ENCODE results near the gene KDM4D.
"Not testable (repeated sequence)": the region's sequence is repeated elsewhere in the genome, so short reads cannot be mapped to it uniquely, and the experiment has no call there.

The KDM4D gene

DNA sequence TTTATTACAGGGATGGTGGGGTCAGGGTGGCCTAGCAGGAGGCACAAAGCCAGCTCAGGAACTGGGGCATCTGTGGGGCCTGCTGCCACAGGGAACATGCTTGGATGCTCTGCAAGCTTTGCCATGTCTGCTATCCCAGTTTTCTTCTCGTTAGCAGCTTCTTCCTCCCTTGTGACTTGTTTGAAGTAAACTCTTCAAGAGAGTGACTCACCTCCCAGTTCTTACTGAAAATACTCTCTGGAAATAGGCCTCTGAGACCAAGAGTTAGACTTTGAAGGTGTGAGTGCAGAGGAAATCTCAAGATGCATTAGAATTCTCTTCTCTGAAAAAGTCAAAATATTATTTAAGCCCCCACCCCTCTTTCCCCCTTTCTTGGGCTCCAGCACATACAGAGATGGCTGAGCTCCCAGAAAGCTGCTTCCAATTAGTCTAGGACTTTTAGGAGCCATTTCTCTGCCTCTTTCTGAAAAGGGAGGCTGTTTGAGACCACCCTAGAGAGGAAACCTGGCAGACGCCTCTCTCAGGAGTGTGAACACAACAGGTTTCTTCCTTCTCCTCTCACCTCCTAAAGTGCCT is 15.3 kb upstream of the KDM4D start:
- DNase-seq (ENCODE audit: low spot score), result no peak

DNA sequence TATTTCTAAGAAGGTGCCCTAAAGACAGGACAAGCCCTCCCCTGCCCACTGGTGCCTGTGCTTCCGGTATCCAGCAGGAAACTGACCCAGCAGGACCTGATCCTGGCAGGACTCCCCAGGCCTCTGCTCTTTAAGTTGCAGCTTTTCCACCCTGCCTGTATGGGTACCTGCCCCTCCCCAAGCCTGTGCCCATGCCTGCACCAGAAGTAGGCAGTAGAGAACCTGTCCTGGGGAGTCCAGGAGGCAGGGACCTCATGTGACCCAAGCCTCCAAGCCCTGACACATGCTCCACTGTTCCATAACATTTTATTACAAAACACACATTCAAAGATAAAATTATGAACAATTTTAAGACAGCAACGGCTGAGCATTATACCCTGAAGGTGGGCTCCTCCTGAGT is 14.3 kb upstream of the KDM4D start:
- no peak for DNase-seq (ENCODE audit: low spot score)

DNA sequence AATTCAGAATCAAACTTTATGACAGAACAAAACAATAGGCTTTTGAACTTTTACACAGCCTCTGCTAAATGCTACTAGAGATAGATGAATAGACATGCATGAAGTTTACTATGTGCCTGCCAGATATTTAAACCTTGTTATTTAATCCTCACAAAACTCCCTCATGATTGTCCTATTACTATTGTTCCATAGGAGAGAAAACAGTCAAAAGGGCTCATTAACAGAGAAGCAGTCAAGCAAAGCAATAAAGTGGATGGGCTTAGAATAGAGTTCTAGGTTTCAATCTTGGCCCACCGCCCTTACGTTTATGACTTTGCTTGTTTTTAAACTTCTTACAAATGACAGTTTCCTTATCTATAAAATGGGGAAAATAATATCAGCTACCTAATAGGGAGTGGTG is 13.0 kb upstream of the KDM4D start:
- DNase-seq (ENCODE audit: low spot score), result no peak

DNA sequence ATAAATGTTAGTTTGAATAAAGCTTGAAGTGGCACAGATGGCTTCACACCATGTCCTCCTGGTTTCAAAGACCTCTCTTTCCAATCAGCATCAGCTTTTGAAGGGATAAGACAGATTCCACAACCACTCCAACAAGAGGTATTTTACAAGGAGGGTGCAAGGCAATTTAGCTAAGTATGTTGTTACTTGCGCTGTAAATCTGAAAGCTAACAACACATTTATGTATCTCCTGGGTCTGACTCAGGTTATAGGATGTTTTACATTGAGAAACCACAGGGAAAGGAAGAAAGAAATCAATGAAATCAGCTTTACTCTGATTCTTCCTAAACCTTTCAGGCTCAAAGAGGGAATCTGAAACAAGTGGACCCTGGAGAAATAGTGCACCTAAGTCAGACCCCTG is 12.3 kb upstream of the KDM4D start:
- DNase-seq (ENCODE audit: low spot score), result no peak

GRCh38 chr11:94964934-94965333 is 8.6 kb upstream of the KDM4D start:
- DNase-seq (ENCODE audit: low spot score), result no peak

DNA sequence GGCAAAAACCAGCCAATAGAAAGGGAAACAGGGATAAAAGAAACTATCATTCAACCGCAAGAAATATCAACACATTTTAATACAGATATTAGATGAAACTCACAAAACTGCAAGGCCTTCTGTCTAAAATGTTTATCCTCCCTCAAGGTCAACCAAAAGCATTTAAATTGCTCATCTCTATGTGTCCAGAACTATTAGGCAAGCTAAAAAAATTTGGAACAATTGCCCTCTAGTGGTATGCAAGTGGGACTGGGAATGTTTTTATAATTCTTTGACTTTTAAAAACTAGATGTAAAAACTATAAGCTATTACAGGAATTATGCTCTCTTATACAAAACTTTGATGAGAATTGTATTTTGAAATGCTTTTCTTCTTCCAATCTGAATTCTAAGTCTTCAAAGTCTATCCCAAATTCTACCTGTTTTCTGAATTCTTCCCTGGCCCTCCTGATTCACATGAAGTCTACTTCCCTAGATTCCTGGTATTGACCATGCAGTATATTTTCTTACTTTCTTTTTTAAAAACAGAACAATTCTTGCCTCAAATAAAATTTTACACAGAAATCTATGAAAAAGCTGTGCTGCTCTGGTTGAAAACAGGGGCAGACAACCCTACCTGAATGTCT is 5.1 kb upstream of the KDM4D start:
- DNase-seq (ENCODE audit: low spot score), result no peak

- no peak for DNase-seq (ENCODE audit: low spot score)
Observed at GRCh38 chr11:94972700-94973098, 810 bp upstream of the KDM4D start.

DNA sequence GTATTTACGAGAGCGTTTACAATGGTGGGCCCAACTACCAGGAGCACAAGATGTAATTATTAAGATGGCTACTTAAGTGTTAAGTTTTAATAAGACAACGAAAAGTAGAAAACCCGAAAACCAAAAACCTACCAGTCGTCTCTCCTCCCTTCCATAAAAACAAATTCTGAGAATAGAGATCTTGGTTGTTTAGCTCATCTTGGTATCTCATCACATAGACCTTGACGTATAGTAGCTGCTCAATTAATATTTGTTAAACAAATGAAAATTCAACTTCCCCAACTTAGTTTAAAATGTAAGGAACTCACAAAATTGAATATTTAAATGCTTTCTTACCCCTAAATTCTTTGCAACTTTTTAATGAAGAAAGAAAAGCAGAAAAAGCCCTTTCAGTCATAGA is 669 bp downstream of the KDM4D start:
- DNase-seq (ENCODE audit: low spot score), result no peak

- no peak for DNase-seq (ENCODE audit: low spot score)
Observed at GRCh38 chr11:94975599-94975998, 2.1 kb downstream of the KDM4D start.

- no peak for DNase-seq (ENCODE audit: low spot score)
Observed at GRCh38 chr11:94987378-94987777, 13.9 kb downstream of the KDM4D start.

- DNase-seq (ENCODE audit: low spot score), result peak; percentile 22
Observed at GRCh38 chr11:94988748-94989147, 15.2 kb downstream of the KDM4D start.

DNA sequence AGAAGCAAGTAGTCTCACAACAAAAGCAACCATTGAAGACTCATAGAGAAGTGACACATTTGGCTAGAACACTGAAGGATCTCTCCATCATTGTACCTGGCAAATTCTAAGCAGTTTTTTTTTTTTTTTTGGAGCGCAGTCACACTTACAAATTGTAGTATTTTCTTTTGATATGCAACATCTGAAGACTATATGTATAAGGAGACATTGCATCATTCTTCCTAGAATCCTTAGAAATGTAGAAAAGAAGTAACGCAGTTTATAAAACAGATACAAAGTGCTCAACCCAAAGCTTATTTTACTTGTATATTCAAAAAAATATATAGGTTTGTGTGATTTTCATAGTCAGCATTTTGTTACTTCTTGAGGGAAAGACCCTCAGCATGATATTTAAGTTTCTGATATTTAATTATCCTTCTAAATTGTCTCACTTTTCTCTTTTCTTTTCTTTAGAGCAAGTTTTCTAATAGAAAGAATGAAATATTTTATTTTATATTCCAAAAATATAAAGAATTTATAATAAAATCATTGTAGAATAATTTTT is 20.0 kb downstream of the KDM4D start:
- DNase-seq (ENCODE audit: low spot score), result no peak

- DNase-seq (ENCODE audit: low spot score), result no peak
Observed at GRCh38 chr11:94997437-94997836, 23.9 kb downstream of the KDM4D start.

- no peak for DNase-seq (ENCODE audit: low spot score)
Observed at GRCh38 chr11:94998285-94998684, 24.8 kb downstream of the KDM4D start.

GRCh38 chr11:95003716-95004115 is 30.2 kb downstream of the KDM4D start:
- DNase-seq (ENCODE audit: low spot score), result no peak

- no peak for DNase-seq (ENCODE audit: low spot score)
Observed at GRCh38 chr11:95005642-95006041, 32.1 kb downstream of the KDM4D start.

GRCh38 chr11:95011376-95011775 is 37.9 kb downstream of the KDM4D start:
- no peak for DNase-seq (ENCODE audit: low spot score)

GRCh38 chr11:95014184-95014821 is 40.8 kb downstream of the KDM4D start:
- no peak for DNase-seq (ENCODE audit: low spot score)

GRCh38 chr11:95016139-95016538 is 42.6 kb downstream of the KDM4D start:
- DNase-seq (ENCODE audit: low spot score), result no peak

DNA sequence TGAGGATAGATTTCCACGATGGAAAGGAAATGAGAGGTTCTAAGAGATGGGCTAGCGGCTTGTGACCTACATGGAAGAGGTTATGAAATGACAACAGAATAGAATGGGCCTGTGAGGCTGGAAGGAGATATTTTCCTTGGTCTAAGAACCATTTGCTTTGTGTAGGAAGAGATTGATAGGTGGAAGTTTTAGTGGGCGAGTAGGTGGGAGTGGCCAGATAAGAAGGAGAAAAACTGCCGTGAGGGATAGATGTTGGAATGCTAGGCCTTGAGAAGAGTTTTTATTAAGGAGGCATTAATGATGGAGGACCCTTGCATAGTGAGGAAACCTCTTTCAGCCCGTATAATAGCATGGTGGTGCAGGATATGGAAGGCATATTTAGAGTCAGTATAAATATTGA is 48.0 kb downstream of the KDM4D start:
- not testable (repeated sequence) for DNase-seq (ENCODE audit: low spot score)

DNA sequence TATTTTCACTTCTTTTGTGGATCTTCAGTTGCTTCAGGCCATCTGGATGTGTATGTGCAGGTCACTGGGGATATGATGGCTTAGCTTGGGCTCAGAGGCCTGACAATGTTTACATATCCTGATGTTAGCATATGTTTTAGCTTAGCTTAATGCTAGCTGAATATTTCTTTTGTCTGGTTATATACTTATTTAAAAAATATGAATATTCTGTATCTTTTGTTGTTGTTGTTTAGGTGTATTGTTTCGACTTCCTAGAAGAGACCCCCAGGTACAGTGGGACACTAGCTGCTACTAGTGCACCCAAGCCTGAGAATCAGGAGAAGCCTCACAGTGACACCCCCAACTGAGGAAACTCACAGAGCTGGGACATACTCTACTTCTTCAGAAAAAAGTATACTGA is 51.4 kb downstream of the KDM4D start, which contains the start of gene KDM4E:
Gene KDM4E (plus strand): TSS at position 301 of the 400 bp plus-strand sequence. CDS start 300 bp downstream, outside the sequence.
- DNase-seq (ENCODE audit: low spot score), result no peak

DNA sequence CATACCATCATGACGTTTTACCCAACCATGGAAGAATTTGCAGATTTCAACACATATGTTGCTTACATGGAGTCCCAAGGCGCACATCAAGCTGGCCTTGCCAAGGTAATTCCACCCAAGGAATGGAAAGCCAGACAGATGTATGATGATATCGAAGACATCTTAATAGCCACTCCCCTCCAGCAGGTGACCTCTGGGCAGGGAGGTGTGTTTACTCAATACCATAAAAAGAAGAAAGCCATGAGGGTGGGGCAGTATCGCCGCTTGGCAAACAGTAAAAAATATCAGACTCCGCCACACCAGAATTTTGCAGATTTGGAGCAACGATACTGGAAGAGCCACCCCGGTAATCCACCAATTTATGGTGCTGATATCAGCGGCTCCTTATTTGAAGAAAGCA is 52.1 kb downstream of the KDM4D start:
- DNase-seq (ENCODE audit: low spot score), result not testable (repeated sequence)

- no peak for DNase-seq (ENCODE audit: low spot score)
Observed at GRCh38 chr11:95028357-95028756, 54.8 kb downstream of the KDM4D start.

All from activated CD4-positive, alpha-beta T cell treated with anti-CD3 and anti-CD28 coated beads, Interleukin-2, Interleukin-4, amounts not matched to agents 100 ng/mL and 50 ng/mL, durations not matched to agents 16 hours and 8 hours (primary cell).